MCF 10A (cell line): ENCODE measurements around the gene SIM1. TPM values are rescaled to one million over a fixed set of nuclear protein-coding genes. Genes with fewer than 3 reads are reported as not detected.

Source experiments
- BruUV-seq: library from RNA; stranded (reverse); fragments of 400-500 nt; replicated peaks from 2 replicates; lab custom pipeline; 2021; lab: Mats Ljungman, UMichigan
- CTCF ChIA-PET: fragments of 300-600 bp; sonication (Branson Sonifier 250); formaldehyde crosslinking; extraction: SDS; loops from one replicate; lab custom pipeline; 2021; ENCODE audit warnings: antibody characterized with exemption, inconsistent platforms; lab: Yijun Ruan, JAX
- POLR2A ChIA-PET: fragments of 300-600, 350-650 bp; sonication (Branson Sonifier 250); formaldehyde crosslinking; extraction: SDS; loops from one replicate; lab custom pipeline; 2020; ENCODE audit warnings: antibody characterized with exemption, inconsistent platforms; lab: Yijun Ruan, JAX
- DNase-seq: peaks from one replicate; pipeline ENCODE4 v3.0.0-alpha.2; 2018; ENCODE audit not compliant: unreplicated experiment
- H3K27ac Mint-ChIP-seq: one replicate; pipeline ENCODE4 v1.8.0; 2022; ENCODE audit warnings: mild to moderate bottlenecking, low read depth, mixed read lengths; ENCODE audit not compliant: unreplicated experiment
- H3K27me3 Mint-ChIP-seq: one replicate; pipeline ENCODE4 v1.8.0; 2022; ENCODE audit warnings: mixed read lengths; ENCODE audit not compliant: insufficient read depth, unreplicated experiment
- H3K36me3 Mint-ChIP-seq: one replicate; pipeline ENCODE4 v1.8.0; 2022; ENCODE audit warnings: mild to moderate bottlenecking, moderate library complexity, mixed read lengths; ENCODE audit not compliant: insufficient read depth, unreplicated experiment
- H3K4me1 Mint-ChIP-seq: one replicate; pipeline ENCODE4 v1.8.0; 2022; ENCODE audit warnings: mixed read lengths; ENCODE audit not compliant: insufficient read depth, unreplicated experiment
- H3K4me3 Mint-ChIP-seq: one replicate; pipeline ENCODE4 v1.8.0; 2022; ENCODE audit warnings: mild to moderate bottlenecking, moderate library complexity, mixed read lengths; ENCODE audit not compliant: unreplicated experiment
- H3K9me3 Mint-ChIP-seq: one replicate; pipeline ENCODE4 v1.8.0; 2022; ENCODE audit warnings: mixed read lengths; ENCODE audit not compliant: unreplicated experiment
- intact Hi-C: fragments of 100-400 bp; cut with micrococcal nuclease; formaldehyde crosslinking; loops from 2 replicates; pipeline ENCODE4 v1.14.1; 2022
- total RNA-seq: library from RNA; stranded (reverse); gene quantifications from 2 replicates; pipeline ENCODE4 v1.2.3, GENCODE V29; 2022
- TF ChIP-seq, protein P1 (sequence below): fragments of 200-600 bp; IDR thresholded peaks from one replicate; pipeline ENCODE4 v1.8.0; 2022; ENCODE audit warnings: antibody characterized with exemption, mild to moderate bottlenecking; ENCODE audit not compliant: unreplicated experiment

The SIM1 gene
- total RNA-seq, 1 experiment from 2014 or later: not detected

GRCh38 chr6:100473182-100473581 lies 8.5 kb upstream of the SIM1 start:
- no TSS peak for BruUV-seq
- DNase-seq: no peak
- CTCF ChIA-PET: interaction anchor here (0.7 to 2.8 kb wide), 7 partner anchors 12 to 605 kb away, joined by 3 to 10 read pairs (median 3); no protein-coding TSS in a partner anchor
- POLR2A ChIA-PET: no interaction called here
- no peak overlapping the region for H3K4me3 Mint-ChIP-seq
- intact Hi-C loops: no loop called here
- H3K4me1 Mint-ChIP-seq: peaks cover 7% of the 10 kb centered on the region
- H3K36me3 Mint-ChIP-seq: no peaks in the 10 kb centered on the region
- TF ChIP-seq, protein P1, sequence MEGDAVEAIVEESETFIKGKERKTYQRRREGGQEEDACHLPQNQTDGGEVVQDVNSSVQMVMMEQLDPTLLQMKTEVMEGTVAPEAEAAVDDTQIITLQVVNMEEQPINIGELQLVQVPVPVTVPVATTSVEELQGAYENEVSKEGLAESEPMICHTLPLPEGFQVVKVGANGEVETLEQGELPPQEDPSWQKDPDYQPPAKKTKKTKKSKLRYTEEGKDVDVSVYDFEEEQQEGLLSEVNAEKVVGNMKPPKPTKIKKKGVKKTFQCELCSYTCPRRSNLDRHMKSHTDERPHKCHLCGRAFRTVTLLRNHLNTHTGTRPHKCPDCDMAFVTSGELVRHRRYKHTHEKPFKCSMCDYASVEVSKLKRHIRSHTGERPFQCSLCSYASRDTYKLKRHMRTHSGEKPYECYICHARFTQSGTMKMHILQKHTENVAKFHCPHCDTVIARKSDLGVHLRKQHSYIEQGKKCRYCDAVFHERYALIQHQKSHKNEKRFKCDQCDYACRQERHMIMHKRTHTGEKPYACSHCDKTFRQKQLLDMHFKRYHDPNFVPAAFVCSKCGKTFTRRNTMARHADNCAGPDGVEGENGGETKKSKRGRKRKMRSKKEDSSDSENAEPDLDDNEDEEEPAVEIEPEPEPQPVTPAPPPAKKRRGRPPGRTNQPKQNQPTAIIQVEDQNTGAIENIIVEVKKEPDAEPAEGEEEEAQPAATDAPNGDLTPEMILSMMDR: no peak
- no peak overlapping the region for H3K27ac Mint-ChIP-seq
- H3K27me3 Mint-ChIP-seq: no peaks in the 10 kb centered on the region
- no peaks in the 10 kb centered on the region for H3K9me3 Mint-ChIP-seq

- Mint-ChIP-seq H3K4me1 (peaks cover 7% of the 10 kb centered on the region), H3K4me3 (no peak overlapping the region), H3K27me3 (no peaks in the 10 kb centered on the region), H3K36me3 (no peaks in the 10 kb centered on the region), H3K9me3 (no peaks in the 10 kb centered on the region), H3K27ac (no peak overlapping the region)
- intact Hi-C loops: loop anchor here (1.0 kb wide), 1 partner anchor 214 kb away; no protein-coding TSS in a partner anchor
- BruUV-seq: no TSS peak
- peak; percentile 65 for DNase-seq
- ChIA-PET POLR2A (no interaction called here), CTCF (interaction anchor here (0.6 to 1.5 kb wide), 3 partner anchors 207 to 605 kb away, joined by 3 to 4 read pairs (median 3); no protein-coding TSS in a partner anchor)
- TF ChIP-seq, protein P1: no peak
Measured at GRCh38 chr6:100472674-100473073, 8.0 kb upstream of the SIM1 start.

GRCh38 chr6:100470422-100471120 lies 5.8 kb upstream of the SIM1 start:
- intact Hi-C loops: no loop called here
- ChIA-PET CTCF (interaction anchor here (0.6 to 1.9 kb wide), 3 partner anchors 10 to 294 kb away, joined by 3 to 7 read pairs (median 5); no protein-coding TSS in a partner anchor), POLR2A (no interaction called here)
- H3K4me3 Mint-ChIP-seq: no peak overlapping the region
- DNase-seq: no peak
- no TSS peak for BruUV-seq
- no peak overlapping the region for H3K27ac Mint-ChIP-seq
- no peaks in the 10 kb centered on the region for H3K4me1 Mint-ChIP-seq
- no peaks in the 10 kb centered on the region for H3K9me3 Mint-ChIP-seq
- no peaks in the 10 kb centered on the region for H3K27me3 Mint-ChIP-seq
- no peaks in the 10 kb centered on the region for H3K36me3 Mint-ChIP-seq
- TF ChIP-seq, protein P1: no peak

- no peaks in the 10 kb centered on the region for H3K36me3 Mint-ChIP-seq
- DNase-seq: no peak
- TF ChIP-seq, protein P1: no peak
- H3K9me3 Mint-ChIP-seq: no peaks in the 10 kb centered on the region
- CTCF ChIA-PET: no interaction called here
- no peaks in the 10 kb centered on the region for H3K4me1 Mint-ChIP-seq
- intact Hi-C loops: no loop called here
- peak overlapping the region; percentile 14 for H3K27ac Mint-ChIP-seq
- POLR2A ChIA-PET: no interaction called here
- no peaks in the 10 kb centered on the region for H3K27me3 Mint-ChIP-seq
- H3K4me3 Mint-ChIP-seq: no peak overlapping the region
- BruUV-seq: no TSS peak
Measured at GRCh38 chr6:100469101-100469859, 4.6 kb upstream of the SIM1 start.
